Aorta (tissue), 5 donors: ENCODE data around the gene DONSON. TPM values are rescaled to one million over a fixed set of nuclear protein-coding genes. Genes with fewer than 3 reads are reported as not detected.

Source experiments
- ATAC-seq: fragments of 200-7000 bp; cut with Tn5 transposase; one replicate; pipeline ENCODE4 v1.9.1; 2022; ENCODE audit warnings: moderate library complexity; ENCODE audit not compliant: low FRiP score
- DNase-seq, 2 donors: peaks; one replicate each; pipeline ENCODE4 v3.0.0-alpha.2; 2020
- H3K27ac ChIP-seq, 2 donors: one replicate each; pipeline ENCODE4 v1.5.1; 2013; ENCODE audit warnings: low read length in 2 of 2, mild to moderate bottlenecking in 2 of 2, moderate library complexity in 2 of 2, control low read depth in 1 of 2, inconsistent platforms in 1 of 2, low read depth in 1 of 2
- H3K27me3 ChIP-seq, 2 donors: one replicate each; pipeline ENCODE4 v1.6.1; 2013; ENCODE audit warnings: control low read depth in 1 of 2, low read length in 1 of 2, mild to moderate bottlenecking in 1 of 2, moderate library complexity in 1 of 2; ENCODE audit not compliant: insufficient read depth in 2 of 2, control insufficient read depth in 1 of 2
- H3K36me3 ChIP-seq, 2 donors: one replicate each; pipeline ENCODE4 v1.6.1; 2013; ENCODE audit warnings: control low read depth in 1 of 2, low read length in 1 of 2, mild to moderate bottlenecking in 1 of 2; ENCODE audit not compliant: insufficient read depth in 2 of 2, control insufficient read depth in 1 of 2
- H3K4me1 ChIP-seq, 2 donors: one replicate each; pipeline ENCODE4 v1.6.1; 2013; ENCODE audit warnings: low read length in 2 of 2, control low read depth in 1 of 2, mild to moderate bottlenecking in 1 of 2, moderate library complexity in 1 of 2; ENCODE audit not compliant: insufficient read depth in 2 of 2, control insufficient read depth in 1 of 2
- H3K4me3 ChIP-seq, 2 donors: one replicate each; pipeline ENCODE4 v1.5.1; 2013; ENCODE audit warnings: low read length in 2 of 2, control low read depth in 1 of 2, mild to moderate bottlenecking in 1 of 2
- H3K9me3 ChIP-seq: one replicate; pipeline ENCODE4 v1.6.1; 2013; ENCODE audit warnings: mild to moderate bottlenecking, low read length; ENCODE audit not compliant: control insufficient read depth
- WGBS, 2 donors: extraction: QIAGEN DNeasy Blood & Tissue Kit; methylation state at CpG; one replicate each; pipeline ENCODE4 v1.1.7; 2013; 5-methylcytosine and 5-hydroxymethylcytosine counted together
- intact Hi-C, 2 donors: fragments of 100-400 bp; cut with DNase I; formaldehyde crosslinking; loops; one replicate each; pipeline versions ENCODE4 v1.14.2 to v1.15.0; 2022
- polyA plus RNA-seq, 2 donors: library from polyadenylated mRNA; stranded (reverse); fragments of 200-250 nt; gene quantifications; one replicate each; pipeline ENCODE4 v1.2.3, GENCODE V29; 2013
- total RNA-seq, 2 donors: library from RNA; stranded (reverse); fragmentation: NEBNext Ultra II Directional; extraction: Animal tissue kit (Norgen Biotek cat#: 25700); gene quantifications; one replicate each; pipeline ENCODE4 v1.2.1, GENCODE V29; 2021
- donor health status: healthy with polysubstance abuse.
- donor health status: Bipolar disorder and iron deficiency.
- donor health status: DM: no; HTN: no; CAD: no.
- donor health status: DM: no; HTN: no; CAD: no.
- donor health status: DM: yes; HTN: yes; CAD: no.

Gene DONSON
- total and polyA plus RNA-seq, 4 donors, result 2.5 to 12.4 (median 9.7) TPM

DNA sequence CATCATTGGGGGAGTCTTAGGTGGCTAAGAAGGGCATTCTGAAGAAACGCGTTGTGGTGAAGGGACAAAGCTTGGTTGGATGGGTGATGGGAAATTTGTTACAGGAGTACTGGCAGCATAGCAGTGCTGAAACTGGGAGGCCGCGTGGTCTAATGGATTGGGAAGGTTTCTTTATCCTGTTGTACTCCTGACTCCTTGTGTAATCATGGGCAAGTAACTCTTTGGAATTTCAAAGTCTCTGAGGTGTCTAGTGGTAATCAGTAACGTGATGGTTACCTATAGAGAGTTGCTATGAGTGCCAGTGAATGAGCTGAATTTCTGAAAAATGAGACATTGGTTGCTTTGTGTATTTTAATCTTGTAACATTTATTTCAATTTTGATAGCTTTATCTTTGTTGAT is 18.5 kb downstream of the DONSON start:
- ATAC-seq (no peak), DNase-seq (no peak)
- Histone ChIP-seq H3K36me3 (peaks cover 0 to 4% of the 10 kb centered on the region in 2 donors), H3K4me3 (no peak overlapping the region), H3K27ac (no peak overlapping the region), H3K27me3 (no peaks in the 10 kb centered on the region), H3K4me1 (no peaks in the 10 kb centered on the region), H3K9me3 (no peaks in the 10 kb centered on the region)
- intact Hi-C loops, result no loop called here
- 81% methylated on average over 5 of the region's 5 CpGs for WGBS, 2 donors

DNA sequence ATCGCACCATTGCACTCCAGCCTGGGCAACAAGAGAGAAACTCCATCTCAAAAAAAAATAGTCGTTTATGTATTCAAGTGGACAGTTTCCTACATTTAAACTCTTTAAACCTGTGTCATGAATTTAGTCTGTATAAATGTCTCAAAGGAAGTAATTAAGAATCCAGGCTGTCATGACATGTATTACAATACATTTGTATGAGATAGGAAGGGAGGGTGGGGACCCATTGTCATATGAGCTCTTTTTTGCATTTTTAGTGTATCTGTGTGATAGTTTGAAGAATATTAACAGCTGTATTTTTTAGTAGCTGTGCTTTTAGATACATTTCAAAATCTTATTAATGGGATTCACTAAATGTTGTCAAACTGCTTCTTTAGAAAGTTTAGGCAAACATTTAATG is 20.0 kb downstream of the DONSON start:
- Histone ChIP-seq H3K27ac (no peak overlapping the region), H3K9me3 (no peaks in the 10 kb centered on the region), H3K4me3 (no peak overlapping the region), H3K36me3 (peaks cover 0 to 4% of the 10 kb centered on the region in 2 donors), H3K4me1 (no peaks in the 10 kb centered on the region), H3K27me3 (no peaks in the 10 kb centered on the region)
- WGBS, 2 donors, result 88 to 89% methylated on average over 2 of the region's 2 CpGs
- ATAC-seq (no peak), DNase-seq (no peak)
- intact Hi-C loops, result no loop called here

DNA sequence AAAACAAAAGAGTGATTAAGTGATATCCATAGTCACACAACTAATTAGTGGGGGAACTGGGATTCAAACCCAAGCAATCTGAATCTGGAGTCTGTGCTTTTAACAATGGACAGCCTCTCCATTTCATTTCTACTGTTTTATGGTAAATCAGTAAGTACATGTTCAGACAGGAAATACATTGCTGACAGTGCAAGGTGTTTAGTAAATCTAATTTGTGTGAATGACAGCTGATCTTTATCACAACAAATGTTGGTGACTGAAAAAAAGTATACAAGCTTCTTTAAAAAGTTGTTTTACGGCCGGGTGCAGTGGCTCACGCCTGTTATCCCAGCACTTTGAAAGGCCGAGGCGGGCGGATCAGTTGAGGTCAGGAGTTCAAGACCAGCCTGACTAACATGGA is 20.6 kb downstream of the DONSON start:
- Histone ChIP-seq H3K27ac (no peak overlapping the region), H3K4me1 (no peaks in the 10 kb centered on the region), H3K4me3 (no peak overlapping the region), H3K9me3 (no peaks in the 10 kb centered on the region), H3K36me3 (peaks cover 0 to 4% of the 10 kb centered on the region in 2 donors), H3K27me3 (no peaks in the 10 kb centered on the region)
- intact Hi-C loops, result no loop called here
- no peak for ATAC-seq
- DNase-seq, result no peak
- 86% methylated on average over 6 of the region's 6 CpGs for WGBS, 2 donors

DNA sequence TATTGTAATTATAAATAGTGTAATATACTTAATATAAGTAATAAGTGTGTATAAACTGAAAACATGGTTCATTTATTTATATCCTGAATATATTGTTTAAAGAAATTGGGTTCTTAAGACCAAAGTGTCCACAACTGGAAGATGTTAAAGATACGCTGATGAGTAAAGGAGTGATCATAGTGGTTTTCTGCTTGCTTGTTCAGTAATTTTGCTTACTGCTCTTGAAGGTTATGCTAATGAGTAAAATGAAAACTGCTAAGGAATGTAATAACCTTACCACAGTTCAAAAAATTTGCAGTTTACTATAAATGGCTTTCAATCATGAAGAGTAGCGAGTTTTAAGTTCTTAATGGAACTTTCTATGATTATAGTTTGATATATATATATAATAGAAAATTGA is 22.0 kb downstream of the DONSON start:
- H3K27me3 ChIP-seq, result no peaks in the 10 kb centered on the region
- H3K9me3 ChIP-seq, result no peaks in the 10 kb centered on the region
- no peaks in the 10 kb centered on the region for H3K4me1 ChIP-seq
- peaks cover 1 to 4% of the 10 kb centered on the region in 2 donors for H3K36me3 ChIP-seq
- intact Hi-C loops, result no loop called here
- no peak for ATAC-seq
- H3K4me3 ChIP-seq, result no peak overlapping the region
- H3K27ac ChIP-seq, result no peak overlapping the region
- 95 to 98% methylated on average over 2 of the region's 2 CpGs for WGBS, 2 donors
- no peak for DNase-seq

DNA sequence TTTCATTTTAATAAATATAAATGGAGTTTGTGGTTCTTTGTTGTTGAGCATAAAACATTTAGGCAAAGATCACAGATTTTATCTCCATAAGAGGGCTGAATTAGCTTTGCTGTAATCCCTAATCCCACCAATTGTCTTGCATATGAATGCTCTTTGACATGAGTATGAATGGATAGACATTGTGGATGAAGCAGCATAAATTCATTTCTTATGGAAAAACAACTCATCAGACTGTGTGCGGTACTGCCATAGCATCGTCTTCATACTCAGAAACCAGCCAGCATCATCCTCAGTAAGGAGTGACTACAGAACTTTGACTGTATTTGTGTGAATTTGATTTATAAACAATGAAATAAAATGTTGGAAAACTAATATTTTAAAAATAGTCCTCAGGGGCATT is 26.1 kb downstream of the DONSON start:
- WGBS, 2 donors, result 95% methylated on average over 2 of the region's 2 CpGs
- Histone ChIP-seq H3K4me1 (no peaks in the 10 kb centered on the region), H3K36me3 (peaks cover 5 to 9% of the 10 kb centered on the region in 2 donors), H3K27ac (no peak overlapping the region), H3K4me3 (no peak overlapping the region), H3K27me3 (no peaks in the 10 kb centered on the region), H3K9me3 (no peaks in the 10 kb centered on the region)
- DNase-seq (no peak), ATAC-seq (no peak)
- intact Hi-C loops, result no loop called here

DNA sequence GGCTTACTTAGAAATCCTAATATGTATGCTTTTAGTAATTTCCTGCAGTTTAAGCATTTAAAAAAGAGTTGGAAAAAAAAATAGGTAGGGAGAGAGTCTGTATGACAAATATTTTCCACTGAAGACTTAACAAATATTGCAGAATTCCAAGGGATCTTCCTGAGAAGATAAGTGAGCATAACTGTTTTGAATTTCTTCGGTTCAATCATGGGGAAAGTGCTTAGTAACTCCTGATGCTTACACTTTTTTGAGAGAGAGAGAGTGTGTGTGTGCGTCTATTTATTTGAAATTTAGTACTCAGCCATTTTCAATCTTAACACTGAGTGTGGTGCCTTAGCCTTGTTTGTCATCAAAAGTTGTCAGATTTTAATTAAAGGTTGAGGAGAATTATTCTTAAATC is 27.1 kb downstream of the DONSON start:
- no peak for ATAC-seq
- no peak for DNase-seq
- no peak overlapping the region for H3K27ac ChIP-seq
- no peaks in the 10 kb centered on the region for H3K27me3 ChIP-seq
- H3K36me3 ChIP-seq, result peaks cover 7 to 9% of the 10 kb centered on the region in 2 donors
- H3K4me3 ChIP-seq, result no peak overlapping the region
- no peaks in the 10 kb centered on the region for H3K4me1 ChIP-seq
- WGBS, 2 donors, result 53% methylated on average over 2 of the region's 2 CpGs
- H3K9me3 ChIP-seq, result no peaks in the 10 kb centered on the region
- intact Hi-C loops, result no loop called here

DNA sequence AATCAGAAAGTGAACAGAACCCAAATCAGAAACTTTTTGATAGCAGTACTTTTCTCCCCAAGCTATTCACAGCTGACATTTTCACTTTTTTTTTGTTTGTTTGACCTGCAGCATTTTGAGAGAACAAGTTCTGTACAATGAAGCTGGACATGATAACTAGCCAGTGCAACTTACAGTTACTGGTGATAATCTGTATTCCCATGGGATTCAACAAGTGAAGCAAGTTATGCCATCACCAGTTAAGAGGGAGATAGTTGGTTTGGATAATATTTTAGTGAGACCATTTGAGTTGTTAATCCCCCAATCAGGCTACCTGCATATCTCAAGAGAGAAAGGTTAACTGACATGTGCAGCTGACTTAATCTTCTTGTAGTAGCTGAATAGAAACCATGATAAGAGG is 27.5 kb downstream of the DONSON start:
- H3K9me3 ChIP-seq, result no peaks in the 10 kb centered on the region
- DNase-seq (no peak), ATAC-seq (no peak)
- no peak overlapping the region for H3K4me3 ChIP-seq
- no peaks in the 10 kb centered on the region for H3K27me3 ChIP-seq
- intact Hi-C loops, result no loop called here
- peaks cover 7 to 9% of the 10 kb centered on the region in 2 donors for H3K36me3 ChIP-seq
- H3K4me1 ChIP-seq, result no peaks in the 10 kb centered on the region
- no peak overlapping the region for H3K27ac ChIP-seq

DNA sequence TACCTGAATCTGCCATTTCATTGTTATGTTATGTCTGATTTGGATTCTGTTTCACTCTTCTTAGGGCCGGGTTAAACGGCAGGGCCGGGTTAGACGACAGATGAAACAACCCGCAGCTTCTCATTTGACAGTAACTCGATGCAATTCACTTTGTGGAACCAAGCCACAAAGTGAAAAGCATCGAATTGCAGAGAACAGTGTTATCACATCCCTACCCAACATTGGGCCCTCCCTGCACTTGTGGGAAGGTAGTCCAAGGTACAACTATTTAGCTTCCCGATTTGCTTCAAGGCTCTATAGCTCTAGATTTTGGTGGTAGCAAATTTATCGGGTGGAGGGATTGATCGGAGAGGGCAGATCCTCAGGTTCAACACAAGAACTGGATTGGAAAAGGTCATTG is 28.7 kb downstream of the DONSON start:
- Histone ChIP-seq H3K36me3 (peaks cover 7 to 13% of the 10 kb centered on the region in 2 donors), H3K9me3 (no peaks in the 10 kb centered on the region), H3K4me1 (no peaks in the 10 kb centered on the region), H3K27me3 (no peaks in the 10 kb centered on the region), H3K4me3 (no peak overlapping the region), H3K27ac (no peak overlapping the region)
- intact Hi-C loops, result no loop called here
- ATAC-seq (no peak), DNase-seq (no peak)
- 90 to 91% methylated on average over 10 of the region's 10 CpGs for WGBS, 2 donors

DNA sequence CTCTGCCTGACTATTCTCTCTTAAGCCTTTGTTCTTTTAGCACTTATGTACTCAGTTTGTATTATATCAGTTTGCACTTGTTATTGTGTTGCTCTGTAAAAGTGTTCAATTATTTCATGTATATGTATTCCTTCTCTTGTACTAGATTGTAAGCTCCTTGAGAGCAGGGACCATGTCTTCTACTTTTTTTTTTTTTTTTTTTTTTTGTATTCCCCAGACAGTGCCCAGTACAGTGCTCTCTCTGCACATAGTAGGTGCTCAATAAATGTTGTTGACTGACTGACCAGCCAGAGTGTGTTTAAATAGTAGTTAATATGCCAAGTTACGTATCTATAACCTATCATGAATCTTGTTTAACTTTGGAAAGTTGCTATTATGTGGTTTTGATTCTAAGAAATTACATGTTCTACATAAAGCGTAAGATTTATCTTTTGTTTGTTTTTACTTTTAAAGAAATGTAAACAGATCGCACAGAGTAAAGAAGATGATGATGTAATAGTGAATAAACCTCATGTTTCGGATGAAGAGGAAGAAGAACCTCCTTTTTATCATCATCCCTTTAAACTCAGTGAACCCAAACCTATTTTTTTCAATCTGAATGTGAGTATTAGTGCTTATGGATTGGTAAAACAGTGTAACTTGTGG is 29.6 kb downstream of the DONSON start:
- intact Hi-C loops, result no loop called here

More for the DNA sequence above, 29.6 kb downstream of the DONSON start:
- Histone ChIP-seq H3K36me3 (peaks cover 9 to 22% of the 10 kb centered on the region in 2 donors), H3K4me1 (no peaks in the 10 kb centered on the region), H3K27me3 (no peaks in the 10 kb centered on the region), H3K27ac (no peak overlapping the region), H3K9me3 (no peaks in the 10 kb centered on the region), H3K4me3 (no peak overlapping the region)
- ATAC-seq (no peak), DNase-seq (no peak)
- 79 to 83% methylated on average over 4 of the region's 4 CpGs for WGBS, 2 donors
